ENCODE results near the gene BIRC2.

The BIRC2 gene

DNA sequence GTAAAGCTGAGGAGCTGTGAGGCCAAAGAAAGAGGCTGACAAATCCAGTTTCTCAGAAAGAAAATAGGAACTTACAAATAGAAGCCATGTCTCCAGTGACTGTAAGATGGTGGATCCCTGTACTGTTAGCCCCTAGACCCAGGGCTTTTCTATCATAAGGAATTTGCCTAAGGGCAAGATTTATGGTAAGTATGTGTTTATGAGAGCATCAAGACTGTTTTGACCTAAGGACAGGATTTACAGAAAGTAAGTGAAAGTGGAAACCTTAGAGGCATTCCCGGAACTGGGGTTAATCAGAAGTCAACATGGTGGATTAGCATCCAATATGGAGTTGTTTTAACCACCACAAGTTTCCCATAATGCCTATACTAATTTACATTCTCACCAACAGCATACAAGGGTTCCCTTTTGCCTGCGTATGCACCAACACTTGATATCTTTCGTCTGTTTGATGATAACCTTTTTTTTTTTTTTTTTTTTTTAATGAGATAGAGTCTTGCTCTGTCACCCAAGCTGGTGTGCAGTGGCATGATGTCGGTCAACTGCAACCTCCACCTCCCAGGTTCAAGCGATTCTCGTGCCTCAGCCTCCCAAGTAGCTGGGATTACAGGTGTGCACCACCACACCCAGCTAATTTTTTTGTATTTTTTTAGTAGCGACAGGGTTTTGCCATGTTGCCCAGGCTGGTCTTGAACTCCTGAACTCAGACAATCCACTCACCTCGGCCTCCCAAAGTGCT lies 40.2 kb downstream of the BIRC2 start:
- no peaks in the 10 kb centered on the region for H3K27me3 ChIP-seq

DNA sequence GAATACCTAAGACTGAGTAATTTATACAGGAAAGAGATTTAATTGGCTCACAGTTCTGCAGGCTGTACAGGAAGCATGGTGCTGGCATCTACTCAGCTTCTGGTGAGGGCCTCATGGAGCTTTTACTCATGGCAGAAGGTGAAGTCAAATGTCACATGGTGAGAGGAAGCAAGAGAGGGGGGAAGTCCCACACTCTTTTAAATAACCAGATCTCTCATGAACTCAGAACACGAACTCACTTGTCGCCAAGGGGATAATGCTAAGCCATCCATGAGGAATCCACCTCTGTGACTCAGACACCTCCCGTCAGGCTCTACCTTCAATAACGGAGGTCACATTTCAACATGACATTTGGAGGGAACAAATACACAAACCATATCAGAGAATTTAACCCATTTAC lies 42.2 kb downstream of the BIRC2 start:
- Histone ChIP-seq H3K9me3 (no peaks in the 10 kb centered on the region), H3K27ac (no peak overlapping the region), H3K27me3 (no peaks in the 10 kb centered on the region), H3K36me3 (peaks cover 79% of the 10 kb centered on the region), H3K4me3 (ENCODE audit: low read depth in 1 of 2, low read length in 1 of 2) (no peak overlapping the region), H3K4me1 (ENCODE audit: control insufficient read depth in 1 of 2, insufficient read depth in 1 of 2, low read depth in 1 of 2, low read length in 1 of 2) (peaks cover 0 to 3% of the 10 kb centered on the region in 2 experiments)
- TF ChIP-seq, protein P1, sequence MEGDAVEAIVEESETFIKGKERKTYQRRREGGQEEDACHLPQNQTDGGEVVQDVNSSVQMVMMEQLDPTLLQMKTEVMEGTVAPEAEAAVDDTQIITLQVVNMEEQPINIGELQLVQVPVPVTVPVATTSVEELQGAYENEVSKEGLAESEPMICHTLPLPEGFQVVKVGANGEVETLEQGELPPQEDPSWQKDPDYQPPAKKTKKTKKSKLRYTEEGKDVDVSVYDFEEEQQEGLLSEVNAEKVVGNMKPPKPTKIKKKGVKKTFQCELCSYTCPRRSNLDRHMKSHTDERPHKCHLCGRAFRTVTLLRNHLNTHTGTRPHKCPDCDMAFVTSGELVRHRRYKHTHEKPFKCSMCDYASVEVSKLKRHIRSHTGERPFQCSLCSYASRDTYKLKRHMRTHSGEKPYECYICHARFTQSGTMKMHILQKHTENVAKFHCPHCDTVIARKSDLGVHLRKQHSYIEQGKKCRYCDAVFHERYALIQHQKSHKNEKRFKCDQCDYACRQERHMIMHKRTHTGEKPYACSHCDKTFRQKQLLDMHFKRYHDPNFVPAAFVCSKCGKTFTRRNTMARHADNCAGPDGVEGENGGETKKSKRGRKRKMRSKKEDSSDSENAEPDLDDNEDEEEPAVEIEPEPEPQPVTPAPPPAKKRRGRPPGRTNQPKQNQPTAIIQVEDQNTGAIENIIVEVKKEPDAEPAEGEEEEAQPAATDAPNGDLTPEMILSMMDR (IDR thresholded peaks at IDR 0.05), result no peak

More for the DNA sequence above, 40.2 kb downstream of the BIRC2 start:
- H3K9me3 ChIP-seq, result no peaks in the 10 kb centered on the region
- TF ChIP-seq, protein P1 (IDR thresholded peaks at IDR 0.05), result no peak
- H3K4me1 ChIP-seq (ENCODE audit: control insufficient read depth in 1 of 2, insufficient read depth in 1 of 2, low read depth in 1 of 2, low read length in 1 of 2), result no peaks in the 10 kb centered on the region
- H3K36me3 ChIP-seq, result peaks cover 81% of the 10 kb centered on the region
- H3K27ac ChIP-seq, result no peak overlapping the region
- H3K4me3 ChIP-seq (ENCODE audit: low read depth in 1 of 2, low read length in 1 of 2), result no peak overlapping the region

DNA sequence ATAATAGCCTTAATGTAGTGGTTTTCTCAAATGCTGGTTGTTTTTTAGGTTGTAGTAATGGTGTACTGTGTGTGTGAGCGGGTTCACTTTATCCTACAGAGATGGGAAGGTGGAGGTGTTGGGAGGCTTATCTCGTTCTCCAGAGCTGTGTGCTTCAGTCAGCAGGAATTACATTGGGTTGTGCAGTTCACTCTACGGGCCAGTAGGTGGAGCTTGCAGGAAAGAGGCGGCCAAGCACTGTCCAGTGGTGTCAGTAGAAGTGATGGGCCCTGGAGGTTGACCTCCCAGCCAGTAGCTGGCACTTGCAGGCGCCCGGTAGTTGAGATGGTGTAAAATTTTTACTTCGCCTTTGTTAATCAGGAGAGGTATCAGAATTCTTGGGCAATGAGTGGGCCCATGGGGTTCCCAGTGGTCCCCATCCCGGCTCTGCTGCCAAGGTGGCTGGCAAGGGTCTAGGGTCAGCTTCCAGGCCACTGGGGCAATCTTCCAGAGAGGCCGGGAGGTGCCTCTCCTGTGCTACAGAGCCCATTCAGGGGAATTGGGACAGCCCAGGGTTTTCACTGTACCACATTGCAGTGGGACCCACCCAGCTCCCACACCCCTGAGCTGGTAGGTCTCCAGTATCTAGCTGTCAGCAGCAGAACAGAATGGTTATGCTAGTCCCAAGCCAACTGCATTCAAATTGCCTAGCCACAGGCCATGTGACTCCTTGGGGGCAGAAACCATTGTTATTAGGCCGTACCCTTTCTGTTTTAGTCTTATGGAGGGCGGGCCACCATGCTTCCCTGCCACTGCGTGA lies 43.9 kb downstream of the BIRC2 start:
- Histone ChIP-seq H3K4me3 (ENCODE audit: low read depth in 1 of 2, low read length in 1 of 2) (no peak overlapping the region), H3K4me1 (ENCODE audit: control insufficient read depth in 1 of 2, insufficient read depth in 1 of 2, low read depth in 1 of 2, low read length in 1 of 2) (peaks cover 0 to 3% of the 10 kb centered on the region in 2 experiments), H3K36me3 (peaks cover 77% of the 10 kb centered on the region), H3K27me3 (no peaks in the 10 kb centered on the region), H3K27ac (no peak overlapping the region), H3K9me3 (no peaks in the 10 kb centered on the region)
- TF ChIP-seq, protein P1 (IDR thresholded peaks at IDR 0.05), result peak; percentile 90

DNA sequence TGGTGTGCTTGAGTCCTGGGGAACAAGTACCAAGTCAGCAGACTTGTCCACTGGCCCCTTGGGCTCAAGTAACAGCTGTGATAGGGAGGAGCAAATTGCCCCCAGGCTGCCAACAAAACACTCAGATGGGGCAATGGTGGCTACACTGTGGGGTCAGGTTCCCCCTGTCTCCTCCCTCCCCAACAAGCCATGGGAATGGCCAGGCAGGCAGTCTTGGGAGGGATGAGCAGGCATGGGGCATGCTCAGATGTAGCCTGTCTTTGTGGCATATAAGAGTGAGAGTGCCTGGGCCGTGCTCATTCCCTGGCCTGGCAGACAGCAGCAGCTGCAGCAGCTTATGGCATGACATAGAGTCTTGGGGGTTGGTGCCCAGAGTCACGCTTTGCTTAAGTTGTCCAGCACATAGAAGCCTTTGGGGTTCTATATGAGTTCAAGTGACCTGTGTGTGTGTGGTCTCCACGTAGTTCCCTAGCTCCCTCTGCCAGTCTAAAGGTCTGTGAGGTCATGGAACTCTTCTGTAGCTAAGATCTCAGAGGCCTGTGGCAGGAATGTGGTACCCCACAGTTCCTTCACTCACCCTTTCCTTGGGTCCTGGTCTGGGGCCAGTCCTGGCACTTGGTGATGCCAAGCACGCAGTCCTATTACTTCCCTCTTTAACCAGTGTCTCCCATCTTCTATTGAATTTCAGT lies 44.7 kb downstream of the BIRC2 start:
- H3K4me1 ChIP-seq (ENCODE audit: control insufficient read depth in 1 of 2, insufficient read depth in 1 of 2, low read depth in 1 of 2, low read length in 1 of 2), result peaks cover 0 to 3% of the 10 kb centered on the region in 2 experiments
- peaks cover 72% of the 10 kb centered on the region for H3K36me3 ChIP-seq
- no peaks in the 10 kb centered on the region for H3K9me3 ChIP-seq
- H3K27ac ChIP-seq, result peak overlapping the region; percentile 55
- H3K27me3 ChIP-seq, result no peaks in the 10 kb centered on the region
- no peak overlapping the region for H3K4me3 ChIP-seq (ENCODE audit: low read depth in 1 of 2, low read length in 1 of 2)
- TF ChIP-seq, protein P1 (IDR thresholded peaks at IDR 0.05), result no peak

DNA sequence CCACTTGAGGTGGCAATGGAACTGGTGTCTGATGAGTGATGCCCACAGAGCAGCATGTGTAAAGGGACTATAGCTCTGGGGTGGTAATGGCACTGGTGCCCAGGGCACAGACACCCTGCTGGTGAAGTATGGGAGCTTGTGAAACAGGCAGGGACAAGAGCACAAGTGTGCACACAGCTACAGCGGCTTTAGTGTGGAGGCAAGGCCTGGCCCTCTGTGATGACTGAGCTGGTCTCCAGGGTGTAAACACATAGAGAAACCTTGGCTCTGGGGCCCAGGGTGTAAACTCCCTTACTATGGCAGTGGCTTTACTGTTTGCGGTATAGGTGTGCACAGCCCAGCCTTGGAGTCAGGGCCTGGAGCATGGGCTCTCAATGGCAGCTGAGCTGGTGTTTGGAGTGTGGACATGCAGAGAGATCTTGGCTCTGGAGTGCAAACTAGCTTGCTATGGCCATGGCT lies 46.3 kb downstream of the BIRC2 start:
- TF ChIP-seq, protein P1 (IDR thresholded peaks at IDR 0.05), result no peak
- no peak overlapping the region for H3K4me3 ChIP-seq (ENCODE audit: low read depth in 1 of 2, low read length in 1 of 2)
- no peaks in the 10 kb centered on the region for H3K27me3 ChIP-seq
- H3K4me1 ChIP-seq (ENCODE audit: control insufficient read depth in 1 of 2, insufficient read depth in 1 of 2, low read depth in 1 of 2, low read length in 1 of 2), result peaks cover 5 to 6% of the 10 kb centered on the region in 2 experiments
- H3K27ac ChIP-seq, result no peak overlapping the region
- peaks cover 72% of the 10 kb centered on the region for H3K36me3 ChIP-seq
- no peaks in the 10 kb centered on the region for H3K9me3 ChIP-seq

Data from neutrophil (primary cell).